ENCODE data around the gene USP19. TPM values are rescaled to one million over a fixed set of nuclear protein-coding genes. Genes with fewer than 3 reads are reported as not detected.

USP19 gene
- 10 to 100 TPM; 66.9 to 67.7 TPM for total RNA-seq
- long read RNA-seq, partial matches to known transcripts: 37 of 46 reads
- long read RNA-seq, other reads (novel, unspliced or antisense): 9 of 46 reads

- peak; percentile 97 to 98 for DNase-seq
- peak; percentile 96 for ATAC-seq
- intact Hi-C loops (cut with DNase I, micrococcal nuclease): no loop called here
These were observed at the start of gene USP19 for GRCh38 chr3:49120438-49121131. Gene USP19, minus strand, starts transcription at chr3:49120823. Its CDS starts 1,678 bp downstream, at chr3:49119145.

GRCh38 chr3:49166752-49167556 lies 46.3 kb upstream of the USP19 start:
- intact Hi-C loops (cut with DNase I, micrococcal nuclease): no loop called here
- ATAC-seq (no peak), DNase-seq (no peak)

- intact Hi-C loops (cut with DNase I, micrococcal nuclease): no loop called here
These were observed 45.4 kb upstream of the USP19 start, which contains the start of gene CCDC71 for GRCh38 chr3:49165771-49166751. Gene CCDC71, minus strand, starts transcription at chr3:49166331. Its CDS starts 2,123 bp downstream, at chr3:49164208.

GRCh38 chr3:49164983-49165720 lies 44.5 kb upstream of the USP19 start:
- no peak for DNase-seq
- no peak for ATAC-seq
- intact Hi-C loops (cut with DNase I, micrococcal nuclease): no loop called here

More at GRCh38 chr3:49165771-49166751, 45.4 kb upstream of the USP19 start, which contains the start of gene CCDC71:
- ATAC-seq (peak; percentile 81), DNase-seq (peak; percentile 65 to 82)

- no peak for DNase-seq
- no peak for ATAC-seq
- intact Hi-C loops (cut with DNase I, micrococcal nuclease): no loop called here
These were observed 43.0 kb upstream of the USP19 start for GRCh38 chr3:49163609-49164008.

GRCh38 chr3:49162751-49163419 lies 42.3 kb upstream of the USP19 start:
- intact Hi-C loops (cut with DNase I, micrococcal nuclease): no loop called here
- ATAC-seq (no peak), DNase-seq (no peak)

- no peak for DNase-seq
- no peak for ATAC-seq
- intact Hi-C loops (cut with DNase I, micrococcal nuclease): no loop called here
These were observed 41.3 kb upstream of the USP19 start for GRCh38 chr3:49161808-49162530.

- no peak for DNase-seq
- intact Hi-C loops (cut with DNase I, micrococcal nuclease): no loop called here
These were observed 40.6 kb upstream of the USP19 start for GRCh38 chr3:49161197-49161596.

GRCh38 chr3:49158792-49159191 lies 38.2 kb upstream of the USP19 start:
- ATAC-seq (no peak), DNase-seq (no peak)
- intact Hi-C loops (cut with DNase I, micrococcal nuclease): no loop called here

More at GRCh38 chr3:49161197-49161596, 40.6 kb upstream of the USP19 start:
- ATAC-seq: no peak

GRCh38 chr3:49158103-49158709 lies 37.6 kb upstream of the USP19 start:
- intact Hi-C loops (cut with DNase I, micrococcal nuclease): no loop called here
- ATAC-seq: peak; percentile 80
- peak; percentile 49 to 67 for DNase-seq

- intact Hi-C loops (cut with DNase I, micrococcal nuclease): no loop called here
- ATAC-seq (no peak), DNase-seq (no peak)
These were observed 36.7 kb upstream of the USP19 start for GRCh38 chr3:49157289-49157688.

GRCh38 chr3:49153349-49153912 lies 32.8 kb upstream of the USP19 start:
- no peak for ATAC-seq
- intact Hi-C loops (cut with DNase I, micrococcal nuclease): no loop called here
- DNase-seq: no peak

- ATAC-seq (no peak), DNase-seq (no peak)
- intact Hi-C loops (cut with DNase I, micrococcal nuclease): no loop called here
These were observed 31.0 kb upstream of the USP19 start for GRCh38 chr3:49151610-49152009.

GRCh38 chr3:49148159-49148558 lies 27.5 kb upstream of the USP19 start:
- ATAC-seq (no peak), DNase-seq (no peak)
- intact Hi-C loops (cut with DNase I, micrococcal nuclease): no loop called here

- no peak for DNase-seq
- ATAC-seq: no peak
- intact Hi-C loops (cut with DNase I, micrococcal nuclease): no loop called here
These were observed 19.5 kb upstream of the USP19 start for GRCh38 chr3:49140080-49140479.

- DNase-seq (no peak), ATAC-seq (no peak)
- intact Hi-C loops (cut with DNase I, micrococcal nuclease): no loop called here
These were observed 14.9 kb upstream of the USP19 start for GRCh38 chr3:49135499-49135898.
